ENCODE measurements around the gene EHBP1.

DNA sequence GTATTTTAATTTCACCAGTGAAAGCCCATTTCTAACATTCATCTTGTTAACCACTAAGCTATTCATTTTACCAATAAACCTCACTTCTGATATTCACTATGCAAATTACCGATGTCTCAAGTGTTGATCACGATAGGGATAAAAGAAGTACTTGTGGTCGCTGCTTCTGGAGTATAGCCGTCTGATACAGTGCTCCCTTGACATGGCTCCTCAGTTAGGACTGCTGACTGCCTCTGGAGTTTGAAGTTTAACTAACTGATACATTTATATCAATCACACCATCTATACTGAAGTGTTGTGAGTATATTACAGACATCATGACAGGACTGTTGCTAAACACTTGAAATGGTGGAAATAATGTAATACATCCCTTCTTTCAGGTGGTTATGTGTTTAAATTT, 95.6 kb downstream of the EHBP1 start:
- TF ChIP-seq ZFP3 (tag by site-specific recombination; IDR thresholded peaks at IDR 0.05; ENCODE audit: low read depth) = no peak
- TF ChIP-seq, protein P1, sequence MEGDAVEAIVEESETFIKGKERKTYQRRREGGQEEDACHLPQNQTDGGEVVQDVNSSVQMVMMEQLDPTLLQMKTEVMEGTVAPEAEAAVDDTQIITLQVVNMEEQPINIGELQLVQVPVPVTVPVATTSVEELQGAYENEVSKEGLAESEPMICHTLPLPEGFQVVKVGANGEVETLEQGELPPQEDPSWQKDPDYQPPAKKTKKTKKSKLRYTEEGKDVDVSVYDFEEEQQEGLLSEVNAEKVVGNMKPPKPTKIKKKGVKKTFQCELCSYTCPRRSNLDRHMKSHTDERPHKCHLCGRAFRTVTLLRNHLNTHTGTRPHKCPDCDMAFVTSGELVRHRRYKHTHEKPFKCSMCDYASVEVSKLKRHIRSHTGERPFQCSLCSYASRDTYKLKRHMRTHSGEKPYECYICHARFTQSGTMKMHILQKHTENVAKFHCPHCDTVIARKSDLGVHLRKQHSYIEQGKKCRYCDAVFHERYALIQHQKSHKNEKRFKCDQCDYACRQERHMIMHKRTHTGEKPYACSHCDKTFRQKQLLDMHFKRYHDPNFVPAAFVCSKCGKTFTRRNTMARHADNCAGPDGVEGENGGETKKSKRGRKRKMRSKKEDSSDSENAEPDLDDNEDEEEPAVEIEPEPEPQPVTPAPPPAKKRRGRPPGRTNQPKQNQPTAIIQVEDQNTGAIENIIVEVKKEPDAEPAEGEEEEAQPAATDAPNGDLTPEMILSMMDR (tag by site-specific recombination; IDR thresholded peaks at IDR 0.05) = no peak
- TF ChIP-seq ZSCAN30 (tag by site-specific recombination; IDR thresholded peaks at IDR 0.05) = no peak
- no peak for TF ChIP-seq ZNF274 (IDR thresholded peaks at IDR 0.05; ENCODE audit: low read length)
- TF ChIP-seq ZNF274 (tag by site-specific recombination; IDR thresholded peaks at IDR 0.05; ENCODE audit: borderline replicate concordance) = no peak
- TF ChIP-seq ZNF530 (tag by site-specific recombination; IDR thresholded peaks at IDR 0.05; ENCODE audit: low read depth) = no peak
- no peak for TF ChIP-seq YY1 (tag by site-specific recombination; IDR thresholded peaks at IDR 0.05)
- TF ChIP-seq, protein P2, sequence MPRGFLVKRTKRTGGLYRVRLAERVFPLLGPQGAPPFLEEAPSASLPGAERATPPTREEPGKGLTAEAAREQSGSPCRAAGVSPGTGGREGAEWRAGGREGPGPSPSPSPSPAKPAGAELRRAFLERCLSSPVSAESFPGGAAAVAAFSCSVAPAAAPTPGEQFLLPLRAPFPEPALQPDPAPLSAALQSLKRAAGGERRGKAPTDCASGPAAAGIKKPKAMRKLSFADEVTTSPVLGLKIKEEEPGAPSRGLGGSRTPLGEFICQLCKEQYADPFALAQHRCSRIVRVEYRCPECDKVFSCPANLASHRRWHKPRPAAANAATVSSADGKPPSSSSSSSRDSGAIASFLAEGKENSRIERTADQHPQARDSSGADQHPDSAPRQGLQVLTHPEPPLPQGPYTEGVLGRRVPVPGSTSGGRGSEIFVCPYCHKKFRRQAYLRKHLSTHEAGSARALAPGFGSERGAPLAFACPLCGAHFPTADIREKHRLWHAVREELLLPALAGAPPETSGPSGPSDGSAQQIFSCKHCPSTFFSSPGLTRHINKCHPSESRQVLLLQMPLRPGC (tag by site-specific recombination; IDR thresholded peaks at IDR 0.05) = no peak
- TF ChIP-seq YY2 (tag by site-specific recombination; IDR thresholded peaks at IDR 0.05) = no peak
- TF ChIP-seq, protein P3, sequence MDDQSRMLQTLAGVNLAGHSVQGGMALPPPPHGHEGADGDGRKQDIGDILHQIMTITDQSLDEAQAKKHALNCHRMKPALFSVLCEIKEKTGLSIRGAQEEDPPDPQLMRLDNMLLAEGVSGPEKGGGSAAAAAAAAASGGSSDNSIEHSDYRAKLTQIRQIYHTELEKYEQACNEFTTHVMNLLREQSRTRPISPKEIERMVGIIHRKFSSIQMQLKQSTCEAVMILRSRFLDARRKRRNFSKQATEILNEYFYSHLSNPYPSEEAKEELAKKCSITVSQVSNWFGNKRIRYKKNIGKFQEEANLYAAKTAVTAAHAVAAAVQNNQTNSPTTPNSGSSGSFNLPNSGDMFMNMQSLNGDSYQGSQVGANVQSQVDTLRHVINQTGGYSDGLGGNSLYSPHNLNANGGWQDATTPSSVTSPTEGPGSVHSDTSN (CRISPR knock-in tag; IDR thresholded peaks at IDR 0.05) = no peak
- no peak for TF ChIP-seq ZNF354C (tag by site-specific recombination; IDR thresholded peaks at IDR 0.05; ENCODE audit: borderline replicate concordance, low read depth)
- no peak for TF ChIP-seq ZNF416 (tag by site-specific recombination; IDR thresholded peaks at IDR 0.05)
- TF ChIP-seq, protein P4, sequence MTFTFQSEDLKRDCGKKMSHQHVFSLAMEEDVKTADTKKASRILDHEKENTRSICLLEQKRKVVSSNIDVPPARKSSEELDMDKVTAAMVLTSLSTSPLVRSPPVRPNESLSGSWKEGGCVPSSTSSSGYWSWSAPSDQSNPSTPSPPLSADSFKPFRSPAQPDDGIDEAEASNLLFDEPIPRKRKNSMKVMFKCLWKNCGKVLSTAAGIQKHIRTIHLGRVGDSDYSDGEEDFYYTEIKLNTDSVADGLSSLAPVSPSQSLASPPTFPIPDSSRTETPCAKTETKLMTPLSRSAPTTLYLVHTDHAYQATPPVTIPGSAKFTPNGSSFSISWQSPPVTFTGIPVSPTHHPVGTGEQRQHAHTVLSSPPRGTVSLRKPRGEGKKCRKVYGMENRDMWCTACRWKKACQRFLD (tag by site-specific recombination; IDR thresholded peaks at IDR 0.05) = no peak
- TF ChIP-seq, protein P5, sequence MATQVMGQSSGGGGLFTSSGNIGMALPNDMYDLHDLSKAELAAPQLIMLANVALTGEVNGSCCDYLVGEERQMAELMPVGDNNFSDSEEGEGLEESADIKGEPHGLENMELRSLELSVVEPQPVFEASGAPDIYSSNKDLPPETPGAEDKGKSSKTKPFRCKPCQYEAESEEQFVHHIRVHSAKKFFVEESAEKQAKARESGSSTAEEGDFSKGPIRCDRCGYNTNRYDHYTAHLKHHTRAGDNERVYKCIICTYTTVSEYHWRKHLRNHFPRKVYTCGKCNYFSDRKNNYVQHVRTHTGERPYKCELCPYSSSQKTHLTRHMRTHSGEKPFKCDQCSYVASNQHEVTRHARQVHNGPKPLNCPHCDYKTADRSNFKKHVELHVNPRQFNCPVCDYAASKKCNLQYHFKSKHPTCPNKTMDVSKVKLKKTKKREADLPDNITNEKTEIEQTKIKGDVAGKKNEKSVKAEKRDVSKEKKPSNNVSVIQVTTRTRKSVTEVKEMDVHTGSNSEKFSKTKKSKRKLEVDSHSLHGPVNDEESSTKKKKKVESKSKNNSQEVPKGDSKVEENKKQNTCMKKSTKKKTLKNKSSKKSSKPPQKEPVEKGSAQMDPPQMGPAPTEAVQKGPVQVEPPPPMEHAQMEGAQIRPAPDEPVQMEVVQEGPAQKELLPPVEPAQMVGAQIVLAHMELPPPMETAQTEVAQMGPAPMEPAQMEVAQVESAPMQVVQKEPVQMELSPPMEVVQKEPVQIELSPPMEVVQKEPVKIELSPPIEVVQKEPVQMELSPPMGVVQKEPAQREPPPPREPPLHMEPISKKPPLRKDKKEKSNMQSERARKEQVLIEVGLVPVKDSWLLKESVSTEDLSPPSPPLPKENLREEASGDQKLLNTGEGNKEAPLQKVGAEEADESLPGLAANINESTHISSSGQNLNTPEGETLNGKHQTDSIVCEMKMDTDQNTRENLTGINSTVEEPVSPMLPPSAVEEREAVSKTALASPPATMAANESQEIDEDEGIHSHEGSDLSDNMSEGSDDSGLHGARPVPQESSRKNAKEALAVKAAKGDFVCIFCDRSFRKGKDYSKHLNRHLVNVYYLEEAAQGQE (tag by site-specific recombination; IDR thresholded peaks at IDR 0.05) = no peak
